ENCODE measurements around the gene COL4A2.

DNA sequence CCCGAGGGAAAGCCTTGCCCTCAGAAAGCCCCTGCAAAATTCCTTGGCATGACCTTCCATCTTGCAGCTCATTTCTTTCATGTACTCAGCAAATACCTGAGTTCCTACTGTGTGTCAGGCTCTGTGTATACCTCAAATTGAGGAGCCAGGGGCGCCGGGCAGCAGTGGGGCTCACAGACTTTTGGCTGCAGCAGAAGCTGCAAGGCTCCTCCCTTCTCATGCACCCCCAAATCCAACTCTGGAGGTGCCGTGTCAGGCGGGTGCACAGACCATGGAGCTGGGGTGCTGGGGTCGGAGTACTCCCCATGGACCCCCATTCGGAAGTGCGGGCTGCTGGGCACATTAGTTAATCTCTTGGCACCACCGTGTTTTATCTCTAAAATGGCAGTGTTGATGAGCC is 72.3 kb downstream of the COL4A2 start:
- TF ChIP-seq, protein P1, sequence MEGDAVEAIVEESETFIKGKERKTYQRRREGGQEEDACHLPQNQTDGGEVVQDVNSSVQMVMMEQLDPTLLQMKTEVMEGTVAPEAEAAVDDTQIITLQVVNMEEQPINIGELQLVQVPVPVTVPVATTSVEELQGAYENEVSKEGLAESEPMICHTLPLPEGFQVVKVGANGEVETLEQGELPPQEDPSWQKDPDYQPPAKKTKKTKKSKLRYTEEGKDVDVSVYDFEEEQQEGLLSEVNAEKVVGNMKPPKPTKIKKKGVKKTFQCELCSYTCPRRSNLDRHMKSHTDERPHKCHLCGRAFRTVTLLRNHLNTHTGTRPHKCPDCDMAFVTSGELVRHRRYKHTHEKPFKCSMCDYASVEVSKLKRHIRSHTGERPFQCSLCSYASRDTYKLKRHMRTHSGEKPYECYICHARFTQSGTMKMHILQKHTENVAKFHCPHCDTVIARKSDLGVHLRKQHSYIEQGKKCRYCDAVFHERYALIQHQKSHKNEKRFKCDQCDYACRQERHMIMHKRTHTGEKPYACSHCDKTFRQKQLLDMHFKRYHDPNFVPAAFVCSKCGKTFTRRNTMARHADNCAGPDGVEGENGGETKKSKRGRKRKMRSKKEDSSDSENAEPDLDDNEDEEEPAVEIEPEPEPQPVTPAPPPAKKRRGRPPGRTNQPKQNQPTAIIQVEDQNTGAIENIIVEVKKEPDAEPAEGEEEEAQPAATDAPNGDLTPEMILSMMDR (IDR thresholded peaks at IDR 0.05): no peak
- TF ChIP-seq POLR2A (IDR thresholded peaks at IDR 0.05): no peak
